HG03342 (cell line): Measurements from ENCODE around the gene C17orf50.
A peak's percentile ranks its signal among the peaks of the same experiment; 100 is the strongest.
"Not testable (repeated sequence)": the region's sequence is repeated elsewhere in the genome, so short reads cannot be mapped to it uniquely, and the experiment has no call there.

Experiments used
- ATAC-seq: cut with Tn5 transposase; IDR thresholded peaks from one replicate; pipeline ENCODE4 v1.9.1; 2021; ENCODE audit warnings: mild to moderate bottlenecking, moderate library complexity; ENCODE audit not compliant: unreplicated experiment

Gene C17orf50

DNA sequence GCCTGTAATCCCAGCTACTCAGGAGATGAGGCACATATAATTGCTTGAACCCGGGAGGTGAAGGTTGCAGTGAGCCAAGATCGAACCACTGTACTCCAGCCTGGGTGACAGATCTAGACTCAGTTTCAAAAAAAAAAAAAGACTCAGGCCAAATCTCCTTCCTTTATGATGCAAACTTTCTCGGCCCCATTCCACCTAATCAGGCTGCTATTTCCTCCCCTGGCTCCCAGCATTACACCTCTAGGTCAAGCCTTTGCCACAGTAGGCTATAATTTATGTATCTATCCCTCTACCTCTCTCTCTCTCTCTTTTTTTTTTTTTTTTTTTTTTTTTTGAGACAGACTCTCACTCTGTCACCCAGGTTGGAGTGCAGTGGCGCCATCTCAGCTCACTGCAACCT, 9.1 kb upstream of the C17orf50 start:
- ATAC-seq, result not testable (repeated sequence)

DNA sequence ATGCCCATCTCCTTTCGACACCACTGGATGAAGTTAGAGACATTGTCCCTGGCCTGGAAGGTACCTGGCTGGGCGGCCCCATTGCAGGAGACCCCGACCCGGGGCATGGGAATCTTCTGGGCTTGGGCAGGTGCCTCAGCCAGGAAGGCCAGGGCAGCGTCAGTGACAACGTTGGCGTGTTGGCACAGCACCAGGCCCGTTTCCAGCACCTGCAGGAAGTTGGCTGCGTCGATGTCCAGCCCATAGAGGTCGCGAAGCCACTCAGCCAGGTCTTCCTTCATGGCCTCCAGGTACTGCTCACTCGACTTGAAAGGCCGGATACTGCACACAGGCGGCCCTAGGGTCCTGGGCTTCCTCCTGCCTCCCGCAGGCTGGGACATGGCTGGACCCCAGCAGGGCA, 8.2 kb upstream of the C17orf50 start:
- no peak for ATAC-seq

DNA sequence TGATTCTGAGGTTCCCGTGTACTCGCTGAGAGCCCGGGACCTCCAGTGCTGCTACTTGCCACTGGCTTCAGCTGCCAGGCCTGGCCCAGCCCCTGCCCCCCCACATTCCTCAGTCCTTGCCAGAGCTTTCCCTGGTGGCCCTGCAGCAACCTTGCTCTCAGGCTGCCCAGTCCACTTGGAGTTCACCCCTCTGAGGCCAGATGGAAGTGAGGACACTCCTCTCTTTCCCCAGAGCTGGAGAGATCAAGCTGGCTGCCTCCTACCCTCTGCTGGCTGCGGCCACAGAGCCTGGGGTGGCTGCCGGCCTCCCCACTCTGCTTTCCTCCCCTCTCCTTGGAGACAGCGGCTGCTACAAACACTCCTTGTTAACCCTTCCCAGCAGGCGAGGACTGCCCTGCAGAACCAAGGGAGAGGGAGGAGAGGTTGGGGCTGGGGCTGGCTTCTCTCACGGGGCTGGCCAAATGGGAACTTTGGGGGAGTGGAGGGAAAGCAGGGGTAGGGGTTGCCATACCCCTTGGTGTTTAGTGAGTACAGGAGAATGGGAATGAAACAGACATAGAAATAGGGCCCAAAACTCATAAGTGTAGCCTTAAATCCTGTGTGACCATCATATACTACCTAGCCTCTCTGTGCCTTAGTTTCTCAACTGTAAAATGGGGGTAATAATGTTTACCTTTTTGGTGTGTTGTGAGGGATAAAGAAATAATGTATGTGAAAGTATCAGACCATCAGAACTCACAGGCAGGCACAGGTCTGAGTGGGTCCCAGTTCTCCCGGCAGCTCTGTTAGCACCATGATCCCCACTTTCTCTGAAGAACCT, 7.5 kb upstream of the C17orf50 start, which contains the start of gene GAS2L2:
Gene GAS2L2 (minus strand): TSS at position 295 of the 820 bp plus-strand sequence. CDS start 389 bp downstream, outside the sequence.
- ATAC-seq, result no peak

DNA sequence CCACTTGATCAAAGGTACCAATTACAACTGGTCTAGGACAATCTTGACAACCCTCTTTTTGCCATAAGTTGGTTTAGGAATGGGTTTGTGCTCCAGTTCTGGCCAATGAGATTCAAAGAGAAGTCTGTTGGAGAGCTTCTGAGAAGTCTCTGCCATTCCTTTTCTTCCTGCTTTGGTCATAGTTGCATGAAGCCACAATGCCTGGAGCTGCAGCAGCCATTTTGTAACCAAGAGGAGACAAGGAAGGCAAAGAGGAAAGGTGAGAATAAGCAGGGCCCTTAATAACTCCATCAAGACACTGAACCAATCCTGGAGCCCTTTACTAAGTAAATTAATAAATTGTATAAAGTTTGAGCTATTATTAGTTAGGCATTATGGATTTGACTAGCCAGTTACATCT, 3.4 kb upstream of the C17orf50 start:
- no peak for ATAC-seq

DNA sequence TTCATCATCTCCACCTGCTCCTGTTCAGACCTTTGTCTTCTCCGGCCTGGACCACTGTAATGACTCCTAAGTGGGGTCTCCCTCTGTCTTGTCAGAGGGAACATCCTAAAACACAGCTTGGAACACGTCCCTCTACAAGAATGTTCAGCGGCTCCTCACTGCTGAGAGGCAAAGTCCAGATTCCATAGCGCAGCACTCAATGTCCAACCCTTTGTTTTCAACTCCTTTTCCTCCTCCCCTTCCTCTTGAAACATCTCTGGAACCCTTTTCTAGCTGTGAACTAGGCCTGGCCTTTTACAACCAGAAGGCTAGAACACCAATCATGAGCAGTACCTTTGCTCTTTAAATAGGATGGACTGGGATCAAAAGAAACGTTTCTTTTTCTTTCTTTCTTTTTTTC, 914 bp downstream of the C17orf50 start:
- no peak for ATAC-seq

DNA sequence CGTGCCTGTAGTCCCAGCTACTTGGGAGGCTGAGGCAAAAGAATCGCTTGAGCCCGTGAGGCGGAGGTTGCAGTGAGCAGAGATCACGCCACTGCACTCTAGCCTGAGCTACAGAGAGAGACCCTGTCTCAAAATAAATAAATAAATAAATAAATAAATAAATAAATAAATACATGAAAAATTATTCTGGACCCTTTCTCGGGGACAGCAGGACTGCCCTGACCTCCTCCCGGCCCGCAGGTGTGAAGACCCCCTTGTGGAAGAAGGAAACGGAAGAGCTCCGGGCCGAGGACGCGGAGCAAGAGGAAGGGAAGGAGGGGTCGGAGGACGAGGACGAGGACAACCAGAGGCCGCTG, 3.1 kb downstream of the C17orf50 start:
- no peak for ATAC-seq

DNA sequence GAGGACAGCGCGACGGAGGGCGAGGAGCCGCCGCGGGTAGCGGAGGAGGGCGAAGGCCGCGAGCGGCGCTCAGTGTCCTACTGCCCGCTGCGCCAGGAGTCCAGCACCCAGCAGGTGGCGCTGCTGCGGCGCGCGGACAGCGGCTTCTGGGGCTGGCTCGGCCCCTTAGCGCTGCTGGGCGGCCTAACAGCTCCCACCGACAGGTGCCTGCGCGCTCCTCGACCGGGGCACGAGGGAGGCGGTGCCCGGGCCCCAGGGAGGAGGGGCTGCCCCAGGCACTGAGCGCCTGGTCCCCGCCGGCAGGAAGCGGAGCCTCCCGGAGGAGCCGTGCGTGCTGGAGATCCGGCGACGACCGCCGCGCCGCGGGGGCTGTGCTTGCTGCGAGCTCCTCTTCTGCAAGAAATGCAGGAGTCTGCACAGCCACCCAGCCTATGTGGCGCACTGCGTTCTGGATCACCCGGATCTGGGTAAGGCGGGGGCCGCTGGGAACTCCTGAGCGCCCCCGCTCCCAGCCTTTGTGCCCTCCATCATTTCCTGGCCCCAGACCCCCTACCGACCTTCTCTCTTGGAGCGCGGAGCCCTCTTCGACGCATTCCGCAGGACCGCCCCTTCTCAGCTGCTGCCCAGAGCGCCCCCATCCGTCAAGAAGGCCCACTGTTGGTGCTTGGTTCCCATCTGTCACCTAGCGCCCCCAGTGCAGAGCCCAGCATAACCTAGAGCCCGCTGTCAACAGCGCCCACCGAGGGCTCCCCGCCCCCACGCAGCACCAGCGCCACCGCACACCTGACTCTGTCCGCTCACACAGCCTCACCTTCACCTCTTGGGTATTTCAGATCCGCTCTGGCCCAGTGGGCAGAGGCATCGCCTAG, 3.7 kb downstream of the C17orf50 start:
- peak; percentile 89 for ATAC-seq

DNA sequence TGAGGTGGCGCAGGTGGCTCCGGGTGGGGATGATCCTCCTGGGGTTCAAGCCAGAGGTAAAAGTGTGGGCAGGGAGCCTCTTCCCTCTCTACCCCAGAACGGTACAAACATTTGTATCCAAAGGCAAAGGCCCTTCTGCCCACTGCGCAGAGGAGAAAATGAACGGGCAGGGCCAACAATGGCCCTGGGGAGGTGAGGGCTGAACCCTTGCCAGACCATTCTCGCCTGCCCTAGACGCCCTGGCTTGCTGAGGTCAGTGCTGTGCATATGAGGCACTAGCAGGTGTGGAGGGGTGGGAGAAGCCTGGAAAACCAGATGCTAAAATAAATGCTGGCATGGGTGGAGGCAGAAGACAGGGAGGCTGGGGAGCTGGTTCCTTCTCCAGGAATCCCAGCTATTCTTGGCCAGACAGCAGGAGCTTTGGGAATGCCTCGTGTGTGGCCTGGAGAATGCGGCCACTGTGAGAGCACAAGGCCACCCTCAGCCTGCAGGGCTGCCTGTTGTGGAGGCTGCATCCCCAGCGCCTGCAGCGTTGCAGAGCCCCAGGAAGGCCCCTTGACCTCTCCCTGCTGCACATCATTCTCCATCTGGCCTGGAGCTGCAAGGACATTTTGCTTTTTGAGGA, 4.5 kb downstream of the C17orf50 start:
- ATAC-seq, result no peak

DNA sequence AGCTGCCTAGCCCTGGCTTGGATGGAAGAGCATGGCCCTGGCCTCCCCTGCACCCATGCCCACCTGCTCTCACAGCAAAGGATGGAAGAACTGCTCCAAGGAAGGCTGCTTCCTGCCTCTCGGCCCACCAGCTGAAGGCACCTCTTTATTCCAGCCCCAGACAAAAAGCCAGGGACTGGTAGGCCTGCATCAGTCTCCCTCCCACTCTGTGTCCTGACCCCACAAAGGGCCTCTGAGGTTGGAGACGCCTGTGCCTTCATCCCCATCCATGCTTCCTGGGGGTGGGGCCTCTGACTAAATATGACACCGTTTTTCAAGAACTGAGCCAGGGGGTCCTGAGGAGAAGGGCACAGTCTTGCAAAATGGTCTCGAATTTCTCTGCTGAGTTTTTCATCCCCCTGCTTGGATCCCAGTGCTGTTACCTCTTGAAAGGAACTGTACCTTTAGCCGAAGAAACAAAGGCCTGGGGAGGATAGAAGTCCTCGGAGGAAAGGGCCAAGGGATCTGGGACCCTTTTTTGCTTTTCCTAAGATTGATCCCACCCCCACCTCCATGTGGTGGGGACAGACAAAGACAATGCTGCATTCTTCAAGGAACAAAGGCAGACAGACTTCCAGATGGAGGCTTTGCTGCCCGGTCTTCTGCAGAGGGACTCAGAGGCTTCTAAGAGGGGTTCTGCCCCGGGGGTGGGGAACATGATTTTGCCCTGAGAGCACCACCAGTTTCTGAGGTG, 5.2 kb downstream of the C17orf50 start:
- ATAC-seq, result no peak

DNA sequence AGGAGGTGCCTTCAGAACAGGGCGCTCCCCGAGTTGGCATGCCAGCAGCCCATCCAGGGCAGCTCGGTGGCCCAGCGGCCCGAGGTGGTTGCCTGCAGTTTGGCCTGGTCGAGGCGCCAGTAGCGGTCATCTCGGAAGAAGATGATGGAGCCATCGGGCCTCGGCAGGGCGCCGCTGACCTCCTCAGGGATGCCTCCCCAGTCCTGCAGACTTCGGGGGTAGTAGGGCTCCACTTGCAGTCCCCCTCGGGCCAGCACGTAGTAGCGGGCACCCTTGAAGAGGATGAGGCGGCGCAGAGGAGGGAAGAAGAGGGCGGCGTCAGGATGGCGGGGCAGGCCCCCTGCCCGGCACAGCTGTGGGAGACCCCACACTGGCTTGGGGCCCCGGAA, 5.8 kb downstream of the C17orf50 start:
- no peak for ATAC-seq

DNA sequence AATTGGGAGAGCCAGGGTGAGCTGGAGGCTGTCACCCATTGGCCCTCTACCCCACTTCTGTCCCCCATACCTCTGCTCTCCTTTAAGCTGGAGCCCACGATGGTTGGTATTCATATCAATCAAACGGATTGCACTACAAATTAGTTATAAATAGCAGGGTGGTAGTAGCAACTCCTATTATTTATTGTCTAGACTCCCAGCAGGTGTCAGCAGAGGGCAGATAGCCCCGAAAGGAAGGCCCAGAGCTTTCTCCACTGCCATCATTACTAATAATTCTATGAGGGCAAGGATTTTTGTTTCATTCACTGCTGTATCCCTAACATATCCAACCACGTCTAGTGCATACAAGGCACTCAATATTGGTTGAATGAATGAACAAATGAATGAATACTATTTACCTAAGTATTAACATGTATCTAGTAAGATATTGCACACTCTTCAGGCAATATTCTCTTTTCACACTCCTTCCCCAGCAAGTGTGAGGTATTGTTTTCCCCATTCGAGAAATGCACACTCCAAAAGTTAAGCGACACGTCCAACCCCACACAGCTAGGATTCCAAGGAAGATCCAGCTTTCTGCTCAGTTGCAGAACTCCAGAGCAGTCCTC, 6.3 kb downstream of the C17orf50 start:
- no peak for ATAC-seq

DNA sequence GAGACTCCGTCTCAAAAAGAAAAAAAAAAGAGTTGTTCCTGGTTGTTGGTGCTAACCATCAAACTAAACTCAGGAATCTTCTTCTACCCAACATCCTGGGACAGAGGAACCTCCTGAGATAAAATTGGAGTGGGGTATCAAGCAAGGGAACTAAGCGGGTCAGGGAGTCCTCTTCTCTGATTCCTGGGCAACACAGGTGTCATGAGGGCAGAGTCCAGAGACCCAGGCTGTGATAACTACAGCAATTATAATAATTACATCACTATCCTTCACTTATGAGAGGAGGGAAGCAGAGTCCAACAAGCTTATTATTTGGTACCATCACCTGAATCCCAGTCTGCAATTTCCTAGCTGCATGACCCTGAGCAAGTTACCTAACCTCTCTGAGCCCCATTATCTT, 8.1 kb downstream of the C17orf50 start:
- no peak for ATAC-seq

DNA sequence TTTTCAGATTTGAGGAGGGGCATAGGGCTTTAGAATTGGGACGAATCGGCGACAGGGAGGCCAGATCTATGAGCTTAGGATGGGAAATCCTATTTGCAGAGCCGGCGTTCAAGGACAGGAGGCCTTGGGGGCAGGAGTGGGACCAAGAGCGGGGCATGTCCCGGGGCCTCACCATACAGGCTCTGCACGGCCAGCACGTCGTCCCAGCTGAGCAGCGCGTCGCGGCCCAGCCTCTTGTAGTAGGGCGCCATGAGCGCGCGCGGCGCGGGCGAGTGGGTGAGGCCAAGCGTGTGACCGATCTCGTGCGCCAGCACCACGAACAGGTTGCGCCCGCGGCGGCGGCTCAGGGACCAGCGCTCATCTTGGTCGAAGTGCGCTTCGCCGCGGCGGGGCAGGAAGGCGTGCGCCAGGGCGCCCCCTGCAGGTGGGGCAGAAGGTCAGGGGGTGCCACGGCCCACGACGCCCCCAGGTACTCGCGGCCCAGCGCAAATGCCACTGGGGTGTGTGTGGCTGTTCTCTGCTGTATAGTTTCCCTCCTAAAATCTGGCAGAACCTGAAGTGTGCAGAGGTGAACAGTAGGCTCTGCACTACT, 9.3 kb downstream of the C17orf50 start:
- no peak for ATAC-seq

DNA sequence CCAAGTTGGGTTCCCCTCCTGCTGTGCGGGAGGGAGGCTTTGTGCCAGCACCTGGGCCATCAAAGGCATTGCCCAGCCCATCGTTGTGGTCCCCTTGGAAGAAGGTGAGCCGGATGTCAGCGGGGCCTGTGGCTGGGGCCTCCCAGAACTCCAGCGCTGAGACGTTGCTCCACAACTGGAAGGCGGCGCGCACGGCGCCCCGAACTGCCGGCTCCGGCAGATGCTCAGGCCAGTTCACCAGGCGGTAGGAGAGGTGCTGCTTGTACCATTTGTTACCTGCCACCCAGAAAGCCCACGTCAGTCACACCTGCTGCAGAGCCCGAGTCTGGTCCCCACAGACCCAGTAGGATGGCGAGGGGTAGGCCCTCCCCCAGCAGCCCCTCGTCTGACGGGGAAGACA, 12.4 kb downstream of the C17orf50 start:
- ATAC-seq, result no peak

DNA sequence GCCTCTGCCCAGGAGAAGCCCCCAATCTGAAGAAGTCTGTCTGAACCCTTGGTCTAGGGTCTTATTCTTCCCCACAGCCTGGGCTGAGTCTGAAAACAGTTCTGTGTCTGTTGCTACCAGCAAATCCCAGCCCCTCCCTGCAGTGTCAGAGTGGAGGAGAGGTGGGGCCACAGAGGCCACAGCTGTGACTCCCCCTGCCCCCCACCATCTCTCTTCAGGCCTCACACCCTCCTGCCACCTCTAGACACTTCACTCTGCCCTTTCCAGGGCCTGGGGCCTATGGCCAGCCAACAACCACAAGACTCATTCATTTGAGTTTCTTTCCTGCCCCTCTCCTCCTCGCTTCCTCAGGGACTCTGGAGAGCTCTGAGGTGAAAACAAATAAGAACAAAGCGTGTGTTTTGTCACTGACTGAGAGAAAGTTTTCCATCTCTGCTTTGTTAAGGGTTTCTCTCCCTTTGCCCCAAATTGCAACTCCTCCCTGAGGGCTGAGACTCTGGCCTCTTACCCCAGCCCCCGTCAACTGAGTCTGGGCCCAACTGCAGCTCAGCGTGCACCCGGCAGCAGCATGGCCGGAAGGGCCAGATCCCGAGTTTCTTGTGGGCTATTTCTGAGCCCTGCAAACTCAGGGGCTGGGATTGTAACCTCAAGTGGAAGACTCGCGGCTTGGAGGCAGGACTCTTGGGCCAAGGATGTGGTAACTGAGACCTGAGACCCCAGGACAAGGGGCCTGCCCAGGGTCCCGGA, 13.2 kb downstream of the C17orf50 start:
- ATAC-seq, result no peak

DNA sequence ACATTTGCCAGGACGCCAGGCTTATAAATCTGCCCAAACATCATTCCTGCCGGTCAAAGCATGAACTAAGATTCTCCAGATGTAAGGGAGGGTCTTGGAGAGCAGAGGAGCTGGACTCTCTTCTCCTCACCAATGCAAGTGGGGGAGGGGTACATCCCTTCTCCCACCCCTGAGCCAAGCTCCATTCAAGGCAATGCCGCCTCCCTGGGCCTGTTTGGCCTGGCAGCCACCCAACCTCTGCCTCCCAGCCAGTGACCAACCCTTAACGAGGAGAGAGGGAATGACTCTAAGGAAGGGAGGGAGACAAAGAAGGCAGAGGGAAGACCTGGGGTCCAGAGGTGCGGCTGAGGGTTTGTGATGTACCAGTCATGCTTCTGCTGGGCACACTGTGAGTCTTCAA, 13.8 kb downstream of the C17orf50 start:
- ATAC-seq, result no peak

DNA sequence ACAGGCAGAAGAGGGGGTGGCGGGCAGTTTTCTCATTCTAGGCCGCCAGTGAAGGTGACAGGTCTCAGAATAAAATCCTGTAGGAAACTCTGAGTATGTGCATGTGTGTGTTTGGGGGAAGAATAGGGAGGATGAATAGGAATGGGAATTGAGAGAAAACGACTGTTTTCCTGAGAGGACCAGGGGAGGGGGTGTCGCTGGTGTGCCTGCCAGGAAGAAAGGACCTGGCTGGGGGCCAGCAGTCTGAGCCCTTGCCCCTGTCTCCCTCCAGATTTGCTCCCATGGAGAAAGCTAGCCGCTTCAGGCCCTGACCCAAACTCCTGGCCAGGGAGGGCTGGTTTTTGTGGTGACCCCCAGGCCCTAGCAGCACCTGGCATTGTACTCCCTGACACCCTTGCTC, 14.4 kb downstream of the C17orf50 start:
- ATAC-seq, result no peak

DNA sequence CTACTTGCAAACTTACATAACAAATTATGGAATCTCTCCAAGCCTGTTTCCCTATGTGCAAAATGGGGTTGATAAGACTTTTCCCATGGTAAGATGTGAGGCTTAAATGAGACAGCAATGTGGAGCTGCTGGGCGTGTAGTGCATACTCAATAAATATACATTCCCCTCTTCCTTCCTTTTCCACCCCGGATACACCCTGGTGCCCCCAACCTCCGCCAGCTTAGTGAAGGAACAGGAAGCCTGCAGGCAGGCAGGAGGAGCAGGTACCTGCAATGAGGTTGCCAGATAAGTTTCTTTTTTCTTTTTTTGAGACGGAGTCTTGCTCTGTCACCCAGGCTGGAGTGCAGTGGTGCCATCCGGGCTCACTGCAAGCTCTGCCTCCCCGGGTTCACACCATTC, 14.9 kb downstream of the C17orf50 start:
- no peak for ATAC-seq

DNA sequence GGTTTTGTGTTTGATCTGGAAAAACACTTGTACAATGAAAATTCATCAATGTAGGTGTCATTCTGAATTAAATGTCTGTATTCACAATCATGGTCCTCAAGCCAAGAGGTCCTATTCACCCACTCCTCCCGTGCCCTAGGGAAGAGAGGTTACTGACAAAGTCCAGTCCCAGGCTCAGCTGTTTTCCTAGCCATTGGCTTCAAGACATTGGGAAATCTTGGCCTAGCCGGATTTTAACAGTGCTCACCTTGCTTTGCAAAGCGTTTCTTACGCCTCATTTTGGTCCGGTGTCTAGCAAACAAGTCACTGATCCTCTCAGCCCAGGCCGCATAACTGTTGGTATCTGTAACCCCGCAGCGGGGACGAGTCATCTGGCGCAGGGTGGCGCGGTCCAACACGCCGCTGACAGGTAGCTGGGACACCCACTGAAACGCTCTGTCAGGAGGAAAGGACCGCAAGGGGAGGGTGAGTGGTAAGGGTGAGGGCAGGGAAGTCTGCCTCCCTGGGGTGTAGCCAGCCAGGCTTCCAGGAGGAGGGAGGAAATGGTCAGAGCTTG, 18.0 kb downstream of the C17orf50 start:
- ATAC-seq, result no peak
